ENCODE results near the gene TUG1. TPM values are rescaled to one million over a fixed set of nuclear protein-coding genes. Genes with fewer than 3 reads are reported as not detected.

TUG1 gene
- total RNA-seq, 4 donors from 2014 or later: 81.6 to 127 (median 92.9) TPM

Small RNA genes within 50 kb of the gene (small RNA-seq; reads per million reads assigned to genes)
- not detected for gene RF01892

Other genes with a start within 250 kb of the TUG1 start
- 10 to 100 TPM; 14.9 to 32.8 (median 24.6) TPM for gene MORC2, start 491 bp upstream of the TUG1 start, total RNA-seq
- gene SMTN, start 112.1 kb downstream of the TUG1 start, total RNA-seq: 10 to 100 TPM; 46.2 to 60.3 (median 54.2) TPM
- gene SELENOM, start 138.3 kb downstream of the TUG1 start, total RNA-seq: 100 to 1,000 TPM; 208 to 501 (median 314) TPM
- gene INPP5J, start 153.7 kb downstream of the TUG1 start, total RNA-seq: 100 to 1,000 TPM; 180 to 665 (median 442) TPM
- 1 to 10 TPM in 1 of 4 donors, under 1 TPM in 2, not detected in 1; 0.22 to 1.9 (median 0.83) TPM for gene PLA2G3, start 171.2 kb downstream of the TUG1 start, total RNA-seq
- 10 to 100 TPM; 56.0 to 63.1 (median 58.1) TPM for gene RNF185, start 190.9 kb downstream of the TUG1 start, total RNA-seq
- gene LIMK2, start 243.0 kb downstream of the TUG1 start, total RNA-seq: 100 to 1,000 TPM in 2 of 4 donors, 10 to 100 TPM in 2; 85.0 to 123 (median 99.4) TPM